Right hindlimb (tissue), 1 donor: ENCODE measurements around the gene SLC35G6.
"Not testable (repeated sequence)": the region's sequence is repeated elsewhere in the genome, so short reads cannot be mapped to it uniquely, and the experiment has no call there.

Experiments used
- DNase-seq: peaks from one replicate; pipeline ENCODE4 v3.0.0-alpha.2; 2018

The SLC35G6 gene

GRCh38 chr17:7460850-7461660, 20.2 kb upstream of the SLC35G6 start:
- DNase-seq, result no peak

- no peak for DNase-seq
Measured at GRCh38 chr17:7462474-7463371, 18.5 kb upstream of the SLC35G6 start.

DNA sequence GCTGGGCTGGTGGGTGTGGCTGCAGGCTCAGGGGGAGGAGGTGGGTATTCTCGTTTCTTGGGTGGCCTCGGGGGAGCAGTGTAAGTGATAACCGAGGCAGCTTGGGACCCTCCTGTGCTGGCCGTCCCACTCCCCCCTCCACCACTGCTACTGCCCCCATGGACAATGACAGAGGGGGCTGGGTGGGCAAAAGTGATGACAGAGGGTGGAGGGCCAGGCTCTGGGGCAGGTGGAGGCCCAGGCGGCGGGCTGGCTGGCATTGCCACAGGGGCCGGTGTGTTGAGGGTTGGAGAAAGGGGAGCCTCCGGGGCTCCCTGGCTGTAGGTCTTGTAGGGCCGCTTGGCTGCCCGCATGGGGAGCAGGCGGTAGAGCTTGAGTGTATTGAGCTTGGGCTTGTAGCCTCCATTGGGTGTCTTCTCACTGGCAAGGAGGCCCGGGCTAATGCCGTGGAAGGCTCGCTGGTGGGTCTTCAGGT, 17.8 kb upstream of the SLC35G6 start:
- DNase-seq, result no peak

GRCh38 chr17:7464081-7464480, 17.2 kb upstream of the SLC35G6 start:
- DNase-seq, result no peak

DNA sequence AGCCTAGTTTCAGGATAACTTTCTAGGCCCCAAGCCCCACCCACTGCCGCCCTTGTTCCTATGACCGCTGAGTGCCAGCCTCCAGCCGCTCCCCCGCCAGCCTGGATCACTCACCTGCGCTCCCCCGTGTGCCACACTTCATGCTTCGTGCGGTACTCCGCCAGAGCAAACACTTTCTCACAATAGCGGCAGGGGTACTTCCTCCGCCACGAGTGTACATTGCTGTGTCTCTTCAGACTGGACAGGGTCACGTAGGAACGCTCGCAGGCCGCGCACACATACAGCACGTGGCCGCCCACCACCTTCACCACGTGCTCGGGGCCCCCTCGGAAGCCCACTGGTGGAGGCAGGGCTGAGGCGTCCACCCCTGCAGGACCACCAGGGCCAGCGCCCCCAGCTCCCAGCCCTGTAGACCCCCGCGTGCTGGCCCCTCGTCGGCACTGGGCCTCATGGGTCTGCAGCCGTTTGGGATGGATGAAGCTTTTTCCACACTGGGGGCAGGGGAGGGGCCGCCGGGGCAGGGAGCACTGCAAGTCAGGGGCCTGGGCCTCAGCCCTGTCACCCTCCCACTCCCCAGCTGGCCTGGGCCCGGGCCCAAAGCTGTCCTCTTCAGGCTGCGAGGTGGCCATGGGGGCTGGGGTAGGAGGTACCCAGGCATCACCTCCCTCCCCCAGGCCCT, 15.5 kb upstream of the SLC35G6 start:
- DNase-seq, result no peak

DNA sequence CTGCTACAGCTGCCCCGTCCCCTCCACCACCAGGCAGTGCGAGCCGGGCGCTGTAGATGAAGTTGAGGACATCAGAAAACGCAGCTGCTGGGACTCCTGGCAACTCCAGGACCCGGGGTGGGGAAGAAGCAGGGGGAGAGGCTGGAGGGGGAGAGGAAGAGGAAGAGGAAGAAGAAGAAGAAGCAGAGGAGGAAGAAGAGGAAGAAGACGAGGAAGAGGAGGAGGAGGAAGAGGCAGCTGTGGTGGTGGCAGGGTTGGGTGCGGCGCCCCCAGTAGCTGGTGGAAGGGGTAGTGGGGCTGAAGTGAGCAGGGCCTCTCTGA, 15.0 kb upstream of the SLC35G6 start:
- no peak for DNase-seq

- DNase-seq, result peak; percentile 51
Measured at GRCh38 chr17:7466639-7467341, 14.5 kb upstream of the SLC35G6 start.

DNA sequence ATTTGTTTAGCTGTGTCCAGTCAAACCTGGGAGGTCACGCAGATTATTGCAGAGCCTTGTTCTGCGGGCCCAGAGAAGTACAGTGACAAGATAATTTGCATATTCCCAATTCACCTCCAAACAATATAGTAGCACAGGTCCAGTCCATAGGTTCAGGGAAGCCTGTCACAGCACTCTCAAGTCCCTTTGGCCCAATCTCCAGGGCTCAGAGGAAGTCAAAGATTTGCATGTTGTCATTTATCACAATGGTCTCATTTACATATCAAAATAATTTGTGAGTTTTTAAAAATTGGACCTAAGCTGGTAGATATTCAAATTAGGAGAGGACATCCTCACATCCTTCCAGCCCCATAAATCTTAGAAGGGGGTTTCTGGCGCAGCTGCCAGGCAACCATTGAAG, 13.7 kb upstream of the SLC35G6 start:
- no peak for DNase-seq

DNA sequence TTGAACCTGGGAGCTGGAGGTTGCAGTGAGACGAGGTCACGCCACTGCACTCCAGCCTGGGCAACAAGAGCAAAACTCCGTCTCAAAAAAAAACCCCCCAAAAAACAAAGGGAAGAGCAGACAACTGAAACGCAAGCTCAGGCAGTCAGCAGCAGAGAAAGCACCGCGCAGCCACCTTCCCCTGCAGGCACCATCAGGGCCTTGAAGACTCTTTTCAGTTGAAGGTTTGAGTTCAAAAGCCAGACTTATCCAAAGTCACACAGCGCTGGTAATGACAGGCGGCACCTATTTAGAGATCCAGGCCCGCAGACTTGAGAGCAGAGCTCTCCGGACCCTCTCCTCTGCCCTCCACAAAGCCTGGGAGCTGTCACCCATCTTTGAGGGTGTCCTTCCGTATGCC, 13.0 kb upstream of the SLC35G6 start:
- no peak for DNase-seq

- DNase-seq, result no peak
Measured at GRCh38 chr17:7468804-7469389, 12.3 kb upstream of the SLC35G6 start.

DNA sequence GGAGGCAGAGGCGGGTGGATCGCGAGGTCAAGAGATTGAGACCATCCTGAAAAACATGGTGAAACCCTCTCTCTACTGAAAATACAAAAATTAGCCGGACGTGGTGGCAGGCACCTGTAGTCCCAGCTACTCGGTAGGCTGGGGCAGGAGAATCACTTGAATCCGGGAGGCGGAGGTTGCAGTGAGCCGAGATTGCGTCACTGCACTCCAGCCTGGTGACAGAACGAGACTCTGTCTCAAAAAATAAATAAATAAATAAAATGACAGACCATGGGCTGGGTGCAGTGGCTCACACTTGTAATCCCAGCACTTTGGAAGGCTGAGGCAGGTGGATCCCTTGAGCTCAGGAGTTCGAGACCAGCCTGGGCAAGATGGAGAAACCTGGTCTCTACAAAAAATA, 11.4 kb upstream of the SLC35G6 start:
- not testable (repeated sequence) for DNase-seq

DNA sequence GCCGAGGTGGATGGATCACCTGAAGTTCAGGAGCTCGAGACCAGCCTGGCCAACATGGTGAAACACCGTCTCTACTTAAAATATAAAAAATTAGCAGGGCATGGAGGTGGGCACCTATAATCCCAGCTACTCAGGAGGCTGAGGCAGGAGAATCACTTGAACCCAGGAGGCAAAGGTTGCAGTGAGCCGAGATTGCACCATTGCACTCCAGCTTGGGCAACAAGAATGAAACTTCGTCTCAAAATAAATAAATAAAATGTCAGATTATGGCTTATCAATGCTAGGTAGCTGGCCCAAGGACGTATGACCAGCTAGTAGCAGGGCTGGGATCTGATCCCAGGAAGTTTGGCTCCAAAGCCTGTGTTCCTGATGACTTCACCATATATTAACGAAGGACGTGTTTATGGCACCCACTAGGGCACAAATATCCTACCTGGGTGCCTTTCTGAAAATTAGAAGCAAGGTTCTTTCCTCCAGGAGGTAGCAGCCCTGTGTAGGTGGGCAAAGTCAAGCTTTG, 10.7 kb upstream of the SLC35G6 start:
- DNase-seq, result not testable (repeated sequence)

DNA sequence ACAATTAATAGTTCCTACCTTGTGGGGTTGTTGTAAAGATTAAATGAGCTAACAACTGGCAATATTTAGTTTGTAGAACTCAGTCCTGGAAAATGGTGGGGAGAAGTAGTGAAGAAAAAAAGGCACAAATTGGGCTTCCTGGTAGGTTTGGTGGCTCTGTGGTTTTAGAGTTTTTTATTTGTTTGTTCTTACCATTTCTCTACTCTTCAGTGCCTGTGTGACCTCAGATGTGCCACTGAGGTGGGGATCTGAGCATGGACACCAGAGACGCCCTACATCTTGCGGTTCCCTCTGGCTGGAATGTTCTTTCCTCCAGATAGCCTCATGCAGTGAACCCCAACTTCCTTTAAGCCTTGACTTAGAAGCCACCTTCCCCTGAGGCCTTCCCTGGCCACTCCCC, 9.5 kb upstream of the SLC35G6 start:
- DNase-seq, result no peak

GRCh38 chr17:7474767-7475166, 6.5 kb upstream of the SLC35G6 start:
- not testable (repeated sequence) for DNase-seq

DNA sequence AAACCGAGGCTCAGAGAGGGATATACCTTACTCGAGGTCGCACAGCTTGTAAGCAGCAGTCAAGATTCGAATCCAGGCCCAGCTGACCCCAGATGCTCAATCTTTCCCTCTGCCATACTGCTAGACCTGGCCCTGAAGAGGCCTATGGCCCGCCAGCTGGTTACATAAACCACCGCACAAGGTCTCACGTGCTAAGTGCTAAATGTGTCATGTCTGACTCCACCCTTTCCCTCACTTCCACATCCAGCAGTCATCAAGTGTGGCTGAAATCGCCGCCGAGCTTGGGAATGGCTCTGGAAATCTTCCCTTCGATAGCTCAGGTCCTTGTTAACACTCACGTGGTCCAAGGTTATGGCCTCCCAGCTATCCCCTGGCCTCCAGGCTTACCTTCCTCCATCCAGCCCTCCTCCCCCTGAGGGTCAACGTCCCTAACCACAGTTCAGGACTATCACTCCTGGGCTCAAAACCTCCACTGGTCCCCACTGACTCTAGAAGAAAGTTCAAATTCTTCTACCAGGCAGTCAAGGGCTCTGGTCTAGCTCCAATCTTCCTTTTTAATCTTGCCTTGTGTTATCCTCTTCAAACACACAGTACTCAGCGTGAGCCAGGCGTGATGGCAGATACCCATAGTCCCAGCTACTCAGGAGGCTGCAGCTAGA, 5.4 kb upstream of the SLC35G6 start:
- DNase-seq, result no peak

DNA sequence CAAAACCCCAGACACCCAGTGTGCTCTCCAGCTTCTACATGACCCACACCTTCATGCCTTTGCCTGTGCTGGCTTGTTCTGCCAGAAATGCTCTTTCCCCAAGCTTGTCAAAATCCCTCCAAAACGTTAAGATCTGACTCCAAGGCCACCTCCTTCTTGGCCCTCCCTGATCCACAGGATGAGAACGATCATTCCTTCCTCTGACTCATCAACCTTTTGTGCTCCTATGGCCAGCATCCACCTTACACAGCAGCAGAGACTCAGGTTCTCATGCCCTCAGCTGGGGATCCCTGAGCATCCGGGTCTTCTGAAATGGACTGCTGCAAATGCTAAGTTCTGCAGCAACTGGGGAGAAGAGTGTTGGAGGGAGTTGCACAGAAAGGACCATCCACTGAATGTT, 4.8 kb upstream of the SLC35G6 start:
- DNase-seq, result no peak

- DNase-seq, result no peak
Measured at GRCh38 chr17:7476951-7477350, 4.3 kb upstream of the SLC35G6 start.

- DNase-seq, result peak; percentile 65
Measured at GRCh38 chr17:7477392-7478275, 3.6 kb upstream of the SLC35G6 start.

DNA sequence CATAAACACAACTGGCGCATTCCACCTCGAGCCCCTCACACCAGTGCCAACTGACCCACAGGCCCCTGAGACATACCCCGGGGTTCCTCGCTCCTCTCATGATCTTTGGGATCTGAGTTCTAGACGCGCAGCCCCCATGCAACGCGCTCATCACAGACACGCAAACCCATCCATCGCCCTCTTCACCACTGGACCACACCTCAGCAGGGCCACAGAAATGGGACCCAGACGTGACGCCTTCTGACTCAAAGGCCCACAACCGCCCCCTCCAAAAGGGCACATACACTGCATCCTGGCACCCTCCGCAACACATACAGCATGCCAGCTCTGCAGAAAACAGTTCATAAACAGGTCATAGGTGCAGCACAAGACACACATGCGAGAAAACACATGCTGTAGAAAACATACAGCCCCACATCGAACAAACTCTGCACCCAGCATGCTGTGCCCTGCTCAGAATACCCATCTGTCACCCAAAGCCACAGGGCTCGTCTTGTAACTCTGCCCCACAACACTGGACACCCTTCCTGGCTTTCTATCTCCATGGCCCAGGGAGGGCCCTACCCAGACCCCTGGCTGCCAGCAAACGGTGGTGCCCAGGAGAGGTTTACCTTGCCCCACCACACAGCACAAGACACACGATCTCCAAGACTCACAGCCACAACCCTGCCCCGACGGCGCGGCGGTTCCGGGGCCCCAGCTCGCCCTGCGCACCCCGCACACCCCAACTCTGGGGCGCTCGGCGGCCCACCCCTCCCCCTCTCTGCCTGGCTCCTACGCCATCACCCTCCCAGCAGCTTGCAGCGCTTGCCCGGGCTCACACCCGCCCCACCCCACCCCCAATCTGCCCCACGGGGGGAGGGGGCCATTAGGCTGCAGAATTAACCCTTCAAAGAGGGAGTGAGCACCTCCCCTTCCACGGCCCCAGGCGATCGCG, 2.7 kb upstream of the SLC35G6 start:
- peak; percentile 76 for DNase-seq
